GM23338 (cell line): ENCODE measurements around the gene TTC1.

ENCODE experiments used
- CTCF ChIP-seq, 2 experiments: fragments of 200-600 bp in 1 of 2; sonication (generic) in 1 of 2; conservative IDR thresholded peaks; 2 replicates each; pipeline versions ENCODE4 v1.5.1 to v1.6.1; 2016 to 2017; ENCODE audit warnings: antibody characterized with exemption in 2 of 2, low read depth in 2 of 2, mild to moderate bottlenecking in 2 of 2, moderate library complexity in 1 of 2
- EZH2 ChIP-seq: fragments of 200-600 bp; sonication (generic); IDR thresholded peaks from one replicate; pipeline ENCODE4 v1.8.0; 2017; ENCODE audit warnings: antibody characterized with exemption, mild to moderate bottlenecking, low read depth; ENCODE audit not compliant: unreplicated experiment
- TF ChIP-seq, protein P1 (sequence below): IDR thresholded peaks from one replicate; pipeline ENCODE4 v1.6.1; 2018; ENCODE audit warnings: antibody characterized with exemption; ENCODE audit not compliant: unreplicated experiment

- TF ChIP-seq, protein P1, sequence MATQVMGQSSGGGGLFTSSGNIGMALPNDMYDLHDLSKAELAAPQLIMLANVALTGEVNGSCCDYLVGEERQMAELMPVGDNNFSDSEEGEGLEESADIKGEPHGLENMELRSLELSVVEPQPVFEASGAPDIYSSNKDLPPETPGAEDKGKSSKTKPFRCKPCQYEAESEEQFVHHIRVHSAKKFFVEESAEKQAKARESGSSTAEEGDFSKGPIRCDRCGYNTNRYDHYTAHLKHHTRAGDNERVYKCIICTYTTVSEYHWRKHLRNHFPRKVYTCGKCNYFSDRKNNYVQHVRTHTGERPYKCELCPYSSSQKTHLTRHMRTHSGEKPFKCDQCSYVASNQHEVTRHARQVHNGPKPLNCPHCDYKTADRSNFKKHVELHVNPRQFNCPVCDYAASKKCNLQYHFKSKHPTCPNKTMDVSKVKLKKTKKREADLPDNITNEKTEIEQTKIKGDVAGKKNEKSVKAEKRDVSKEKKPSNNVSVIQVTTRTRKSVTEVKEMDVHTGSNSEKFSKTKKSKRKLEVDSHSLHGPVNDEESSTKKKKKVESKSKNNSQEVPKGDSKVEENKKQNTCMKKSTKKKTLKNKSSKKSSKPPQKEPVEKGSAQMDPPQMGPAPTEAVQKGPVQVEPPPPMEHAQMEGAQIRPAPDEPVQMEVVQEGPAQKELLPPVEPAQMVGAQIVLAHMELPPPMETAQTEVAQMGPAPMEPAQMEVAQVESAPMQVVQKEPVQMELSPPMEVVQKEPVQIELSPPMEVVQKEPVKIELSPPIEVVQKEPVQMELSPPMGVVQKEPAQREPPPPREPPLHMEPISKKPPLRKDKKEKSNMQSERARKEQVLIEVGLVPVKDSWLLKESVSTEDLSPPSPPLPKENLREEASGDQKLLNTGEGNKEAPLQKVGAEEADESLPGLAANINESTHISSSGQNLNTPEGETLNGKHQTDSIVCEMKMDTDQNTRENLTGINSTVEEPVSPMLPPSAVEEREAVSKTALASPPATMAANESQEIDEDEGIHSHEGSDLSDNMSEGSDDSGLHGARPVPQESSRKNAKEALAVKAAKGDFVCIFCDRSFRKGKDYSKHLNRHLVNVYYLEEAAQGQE: no peak
- TF ChIP-seq CTCF (conservative IDR thresholded peaks at IDR 0.05; ENCODE audit: low read depth in 2 of 2) (no peak), EZH2 (no peak)
Observed at GRCh38 chr5:159976921-159977320, 32.0 kb upstream of the TTC1 start.
